ENCODE measurements around the gene SDR39U1. TPM values are rescaled to one million over a fixed set of nuclear protein-coding genes. Genes with fewer than 3 reads are reported as not detected.

SDR39U1 gene
- total RNA-seq, 2 experiments from 2014 or later, result 40.9 to 47.8 TPM

- peaks cover 51% of the 10 kb centered on the region for H3K4me1 Mint-ChIP-seq
- CTCF ChIA-PET, result interaction anchor here (0.5 to 5.3 kb wide), 10 partner anchors 8 to 214 kb away, joined by 3 to 66 read pairs (median 6); partner anchors contain the start of genes CBLN3, KHNYN and RIPK3
- ATAC-seq (no peak), DNase-seq (no peak)
- peaks cover 59% of the 10 kb centered on the region for H3K36me3 Mint-ChIP-seq (ENCODE audit: low read depth)
- POLR2A ChIA-PET, result interaction anchor here (0.7 to 5.4 kb wide), 2 partner anchors 11 to 18 kb away, joined by 3 to 50 read pairs; partner anchors contain the start of genes CBLN3 and KHNYN
- H3K9me3 Mint-ChIP-seq (ENCODE audit: low read depth), result no peaks in the 10 kb centered on the region
- H3K4me3 Mint-ChIP-seq, result peak overlapping the region; percentile 97
- peak overlapping the region; percentile 99 for H3K27ac Mint-ChIP-seq
- intact Hi-C loops (cut with DNase I, micrococcal nuclease), result loop anchor here (5.0 kb wide), 6 partner anchors 209 to 1139 kb away; partner anchors contain the start of genes GMPR2 (in 1 of the 2), MDP1 (in 1 of the 2), NEDD8 (in 1 of the 2) and PABPN1 (in 1 of the 2)
- H3K27me3 Mint-ChIP-seq, result no peaks in the 10 kb centered on the region
These were observed 1.1 kb downstream of the SDR39U1 start for GRCh38 chr14:24441485-24441884.

- Mint-ChIP-seq H3K4me1 (peaks cover 52% of the 10 kb centered on the region), H3K27me3 (no peaks in the 10 kb centered on the region), H3K9me3 (ENCODE audit: low read depth) (no peaks in the 10 kb centered on the region), H3K36me3 (ENCODE audit: low read depth) (peaks cover 62% of the 10 kb centered on the region), H3K27ac (peak overlapping the region; percentile 99), H3K4me3 (peak overlapping the region; percentile 97)
- ATAC-seq (no peak), DNase-seq (no peak)
- POLR2A ChIA-PET, result interaction anchor here (5.4 kb wide), 1 partner anchor 10 kb away, joined by 50 read pairs; the partner anchor contains the start of genes CBLN3 and KHNYN
- CTCF ChIA-PET, result interaction anchor here (0.9 to 5.3 kb wide), 12 partner anchors 8 to 199 kb away, joined by 3 to 66 read pairs (median 6); partner anchors contain the start of genes CBLN3, KHNYN and RIPK3
- intact Hi-C loops (cut with DNase I, micrococcal nuclease), result loop anchor here (5.0 kb wide), 6 partner anchors 209 to 1139 kb away; partner anchors contain the start of genes GMPR2 (in 1 of the 2), MDP1 (in 1 of the 2), NEDD8 (in 1 of the 2) and PABPN1 (in 1 of the 2)
These were observed 1.8 kb downstream of the SDR39U1 start for GRCh38 chr14:24440606-24441399.

- Mint-ChIP-seq H3K27ac (peak overlapping the region; percentile 99), H3K4me1 (peaks cover 52% of the 10 kb centered on the region), H3K4me3 (peak overlapping the region; percentile 97), H3K36me3 (ENCODE audit: low read depth) (peaks cover 60% of the 10 kb centered on the region), H3K9me3 (ENCODE audit: low read depth) (no peaks in the 10 kb centered on the region), H3K27me3 (no peaks in the 10 kb centered on the region)
- DNase-seq (no peak), ATAC-seq (no peak)
- ChIA-PET POLR2A (interaction anchor here (5.4 kb wide), 1 partner anchor 9 kb away, joined by 50 read pairs; the partner anchor contains the start of genes CBLN3 and KHNYN), CTCF (interaction anchor here (0.6 to 5.3 kb wide), 6 partner anchors 9 to 198 kb away, joined by 3 to 66 read pairs (median 5); partner anchors contain the start of genes CBLN3 and KHNYN)
- intact Hi-C loops (cut with DNase I, micrococcal nuclease), result loop anchor here (5.0 kb wide), 6 partner anchors 208 to 1138 kb away; partner anchors contain the start of genes GMPR2 (in 1 of the 2), MDP1 (in 1 of the 2), NEDD8 (in 1 of the 2) and PABPN1 (in 1 of the 2)
These were observed 2.6 kb downstream of the SDR39U1 start for GRCh38 chr14:24439830-24440605.

- H3K27ac Mint-ChIP-seq, result peak overlapping the region; percentile 20
- intact Hi-C loops (cut with DNase I, micrococcal nuclease), result no loop called here
- H3K36me3 Mint-ChIP-seq (ENCODE audit: low read depth), result peaks cover 59% of the 10 kb centered on the region
- H3K4me1 Mint-ChIP-seq, result peaks cover 52% of the 10 kb centered on the region
- ATAC-seq (no peak), DNase-seq (no peak)
- H3K27me3 Mint-ChIP-seq, result no peaks in the 10 kb centered on the region
- ChIA-PET POLR2A (interaction anchor here (5.4 kb wide), 1 partner anchor 8 kb away, joined by 50 read pairs; the partner anchor contains the start of genes CBLN3 and KHNYN), CTCF (interaction anchor here (0.6 to 5.3 kb wide), 4 partner anchors 8 to 106 kb away, joined by 3 to 66 read pairs (median 7); partner anchors contain the start of genes CBLN3 and KHNYN)
- H3K9me3 Mint-ChIP-seq (ENCODE audit: low read depth), result no peaks in the 10 kb centered on the region
- H3K4me3 Mint-ChIP-seq, result no peak overlapping the region
These were observed 3.3 kb downstream of the SDR39U1 start for GRCh38 chr14:24439257-24439656.

- no peak for DNase-seq
- Mint-ChIP-seq H3K36me3 (ENCODE audit: low read depth) (peaks cover 64% of the 10 kb centered on the region), H3K4me3 (no peak overlapping the region), H3K9me3 (ENCODE audit: low read depth) (no peaks in the 10 kb centered on the region), H3K4me1 (peaks cover 48% of the 10 kb centered on the region), H3K27me3 (no peaks in the 10 kb centered on the region), H3K27ac (peak overlapping the region; percentile 58)
- ATAC-seq, result no peak
- ChIA-PET CTCF (interaction anchor here (1.0 to 5.3 kb wide), 8 partner anchors 8 to 243 kb away, joined by 3 to 125 read pairs (median 12); partner anchors contain the start of genes ADCY4, CBLN3, CIDEB and KHNYN), POLR2A (interaction anchor here (5.4 kb wide), 1 partner anchor 8 kb away, joined by 50 read pairs; the partner anchor contains the start of genes CBLN3 and KHNYN)
- intact Hi-C loops (cut with DNase I, micrococcal nuclease), result no loop called here
These were observed 4.1 kb downstream of the SDR39U1 start for GRCh38 chr14:24438223-24439097.

GRCh38 chr14:24437736-24438067 is 4.9 kb downstream of the SDR39U1 start:
- ChIA-PET CTCF (interaction anchor here (0.9 to 4.7 kb wide), 18 partner anchors 13 to 242 kb away, joined by 3 to 125 read pairs (median 8); partner anchors contain the start of genes ADCY4, CIDEB, DHRS1 and NOP9), POLR2A (interaction anchor here (2.1 kb wide), 1 partner anchor 105 kb away, joined by 9 read pairs; no protein-coding TSS in a partner anchor)
- Mint-ChIP-seq H3K27me3 (no peaks in the 10 kb centered on the region), H3K36me3 (ENCODE audit: low read depth) (peaks cover 66% of the 10 kb centered on the region), H3K27ac (peak overlapping the region; percentile 75), H3K9me3 (ENCODE audit: low read depth) (no peaks in the 10 kb centered on the region), H3K4me3 (no peak overlapping the region), H3K4me1 (peaks cover 51% of the 10 kb centered on the region)
- ATAC-seq, result no peak
- intact Hi-C loops (cut with DNase I, micrococcal nuclease), result no loop called here
- no peak for DNase-seq

- H3K4me3 Mint-ChIP-seq, result no peak overlapping the region
- H3K27me3 Mint-ChIP-seq, result no peaks in the 10 kb centered on the region
- ATAC-seq (no peak), DNase-seq (no peak)
- peak overlapping the region; percentile 75 for H3K27ac Mint-ChIP-seq
- H3K36me3 Mint-ChIP-seq (ENCODE audit: low read depth), result peaks cover 67% of the 10 kb centered on the region
- CTCF ChIA-PET, result interaction anchor here (0.6 to 4.7 kb wide), 22 partner anchors 12 to 322 kb away, joined by 3 to 125 read pairs (median 6); partner anchors contain the start of genes ADCY4, CIDEB, DCAF11 and DHRS1
- intact Hi-C loops (cut with DNase I, micrococcal nuclease), result no loop called here
- POLR2A ChIA-PET, result interaction anchor here (2.1 kb wide), 1 partner anchor 104 kb away, joined by 9 read pairs; no protein-coding TSS in a partner anchor
- H3K9me3 Mint-ChIP-seq (ENCODE audit: low read depth), result no peaks in the 10 kb centered on the region
- H3K4me1 Mint-ChIP-seq, result peaks cover 51% of the 10 kb centered on the region
These were observed 5.4 kb downstream of the SDR39U1 start for GRCh38 chr14:24437020-24437735.

- Mint-ChIP-seq H3K36me3 (ENCODE audit: low read depth) (peaks cover 66% of the 10 kb centered on the region), H3K27ac (peak overlapping the region; percentile 75), H3K4me1 (peaks cover 51% of the 10 kb centered on the region), H3K9me3 (ENCODE audit: low read depth) (no peaks in the 10 kb centered on the region), H3K27me3 (no peaks in the 10 kb centered on the region), H3K4me3 (no peak overlapping the region)
- ATAC-seq, result peak; percentile 53
- ChIA-PET POLR2A (interaction anchor here (2.1 kb wide), 1 partner anchor 103 kb away, joined by 9 read pairs; no protein-coding TSS in a partner anchor), CTCF (interaction anchor here (0.6 to 4.7 kb wide), 27 partner anchors 11 to 332 kb away, joined by 3 to 125 read pairs (median 6); partner anchors contain the start of genes ADCY4, CHMP4A, CIDEB and DCAF11)
- intact Hi-C loops (cut with DNase I, micrococcal nuclease), result loop anchor here (1.0 kb wide), 3 partner anchors 70 to 103 kb away; no protein-coding TSS in a partner anchor
- peak; percentile 58 for DNase-seq
These were observed 6.1 kb downstream of the SDR39U1 start for GRCh38 chr14:24436355-24437019.

- Mint-ChIP-seq H3K36me3 (ENCODE audit: low read depth) (peaks cover 66% of the 10 kb centered on the region), H3K9me3 (ENCODE audit: low read depth) (no peaks in the 10 kb centered on the region), H3K27ac (no peak overlapping the region), H3K27me3 (no peaks in the 10 kb centered on the region), H3K4me1 (peaks cover 51% of the 10 kb centered on the region), H3K4me3 (no peak overlapping the region)
- CTCF ChIA-PET, result interaction anchor here (0.6 to 4.7 kb wide), 24 partner anchors 11 to 331 kb away, joined by 3 to 125 read pairs (median 6); partner anchors contain the start of genes ADCY4, CHMP4A, CIDEB and DCAF11
- intact Hi-C loops (cut with DNase I, micrococcal nuclease), result loop anchor here (1.0 kb wide), 3 partner anchors 70 to 103 kb away; no protein-coding TSS in a partner anchor
- ATAC-seq (no peak), DNase-seq (no peak)
- POLR2A ChIA-PET, result interaction anchor here (2.1 kb wide), 2 partner anchors 96 to 103 kb away, joined by 6 to 9 read pairs; partner anchors contain the start of gene RIPK3
These were observed 6.6 kb downstream of the SDR39U1 start for GRCh38 chr14:24435998-24436354.
